Skeletal muscle satellite cell (primary cell): ENCODE measurements around the gene STX1B. TPM values are rescaled to one million over a fixed set of nuclear protein-coding genes. Genes with fewer than 3 reads are reported as not detected.
"Not testable (repeated sequence)": the region's sequence is repeated elsewhere in the genome, so short reads cannot be mapped to it uniquely, and the experiment has no call there.

Experiments used
- H3K27me3 ChIP-seq: 2 replicates; pipeline ENCODE4 v1.7.0; 2013; ENCODE audit warnings: low read length; ENCODE audit not compliant: control insufficient read depth, insufficient read depth
- H3K36me3 ChIP-seq: 2 replicates; pipeline ENCODE4 v1.7.0; 2013; ENCODE audit warnings: mild to moderate bottlenecking, control low read depth, low read length; ENCODE audit not compliant: insufficient read depth
- H3K4me1 ChIP-seq: 2 replicates; pipeline ENCODE4 v1.7.0; 2013; ENCODE audit warnings: low read length; ENCODE audit not compliant: control insufficient read depth, insufficient read depth
- H3K4me2 ChIP-seq: 2 replicates; pipeline ENCODE4 v1.7.0; 2013; ENCODE audit warnings: mild to moderate bottlenecking, low read length
- H3K4me3 ChIP-seq: 2 replicates; pipeline ENCODE4 v1.7.0; 2013; ENCODE audit warnings: low read length
- H3K9ac ChIP-seq: 2 replicates; pipeline ENCODE4 v1.7.0; 2013; ENCODE audit warnings: mild to moderate bottlenecking, low read depth, low read length, moderate library complexity
- H3K9me3 ChIP-seq: replicated peaks from 2 replicates; pipeline ENCODE4 v1.7.0; 2013; ENCODE audit warnings: mild to moderate bottlenecking, control low read depth, low read length
- small RNA-seq: library from RNA; depleted of rRNA; stranded (forward); fragments of <200 nt; gene quantifications from one replicate; pipeline ENCODE3, GENCODE V24; 2012

STX1B gene

GRCh38 chr16:30944352-30944751 is 66.1 kb downstream of the STX1B start:
- Histone ChIP-seq H3K4me3 (no peak overlapping the region), H3K4me1 (peaks cover 6% of the 10 kb centered on the region), H3K9me3 (no peaks in the 10 kb centered on the region), H3K27me3 (no peaks in the 10 kb centered on the region), H3K36me3 (peaks cover 25% of the 10 kb centered on the region), H3K9ac (no peak overlapping the region), H3K4me2 (no peak overlapping the region)

- no peak overlapping the region for H3K4me3 ChIP-seq
- no peak overlapping the region for H3K4me2 ChIP-seq
- H3K36me3 ChIP-seq, result peaks cover 25% of the 10 kb centered on the region
- peaks cover 6% of the 10 kb centered on the region for H3K4me1 ChIP-seq
- no peak overlapping the region for H3K9ac ChIP-seq
- no peaks in the 10 kb centered on the region for H3K9me3 ChIP-seq
- H3K27me3 ChIP-seq, result no peaks in the 10 kb centered on the region
These were observed 68.0 kb downstream of the STX1B start for GRCh38 chr16:30942426-30942806.

- no peak overlapping the region for H3K4me3 ChIP-seq
- peaks cover 25% of the 10 kb centered on the region for H3K36me3 ChIP-seq
- H3K4me1 ChIP-seq, result peaks cover 6% of the 10 kb centered on the region
- no peaks in the 10 kb centered on the region for H3K27me3 ChIP-seq
- H3K4me2 ChIP-seq, result no peak overlapping the region
- H3K9ac ChIP-seq, result no peak overlapping the region
- no peaks in the 10 kb centered on the region for H3K9me3 ChIP-seq
These were observed 68.6 kb downstream of the STX1B start for GRCh38 chr16:30941600-30942425.

GRCh38 chr16:30939571-30939970 is 70.9 kb downstream of the STX1B start:
- not testable (repeated sequence) for H3K9ac ChIP-seq, H3K9me3 ChIP-seq, H3K4me2 ChIP-seq, H3K27me3 ChIP-seq, H3K4me1 ChIP-seq, H3K4me3 ChIP-seq
- H3K36me3 ChIP-seq, result peaks cover 34% of the 10 kb centered on the region

Small RNA genes lying within 50 kb of the gene (small RNA-seq; reads per million reads assigned to genes)
- gene AC135048.1, result not detected
